Retinal pigment epithelial cell (primary cell): ENCODE data around the gene PLEKHM3.

Experiments
- DNase-seq: peaks from one replicate; pipeline ENCODE4 v3.0.0-alpha.2; 2010; ENCODE audit warnings: low read depth
- H3K4me3 ChIP-seq: 2 replicates; pipeline ENCODE4 v1.5.1; 2011; ENCODE audit warnings: mild to moderate bottlenecking, low read length, control low read depth, moderate library complexity
- CTCF ChIP-seq: conservative IDR thresholded peaks from 2 replicates; pipeline ENCODE4 v1.5.1; 2011; ENCODE audit warnings: low read depth, low read length, control low read depth, inconsistent platforms

The PLEKHM3 gene

GRCh38 chr2:207875473-207876212 is 149.7 kb downstream of the PLEKHM3 start:
- TF ChIP-seq CTCF: no peak
- no peak for DNase-seq
- no peak overlapping the region for H3K4me3 ChIP-seq

- TF ChIP-seq CTCF: no peak
- DNase-seq: no peak
- H3K4me3 ChIP-seq: no peak overlapping the region
Measured at GRCh38 chr2:207873794-207874193, 151.5 kb downstream of the PLEKHM3 start.

GRCh38 chr2:207871911-207872310 is 153.4 kb downstream of the PLEKHM3 start:
- DNase-seq: no peak
- no peak overlapping the region for H3K4me3 ChIP-seq
- TF ChIP-seq CTCF: no peak

GRCh38 chr2:207871506-207871905 is 153.8 kb downstream of the PLEKHM3 start:
- H3K4me3 ChIP-seq: no peak overlapping the region
- no peak for TF ChIP-seq CTCF
- DNase-seq: no peak

- no peak for DNase-seq
- H3K4me3 ChIP-seq: no peak overlapping the region
- no peak for TF ChIP-seq CTCF
Measured at GRCh38 chr2:207870814-207871213, 154.5 kb downstream of the PLEKHM3 start.

- no peak overlapping the region for H3K4me3 ChIP-seq
- no peak for TF ChIP-seq CTCF
- no peak for DNase-seq
Measured at GRCh38 chr2:207869784-207870778, 155.2 kb downstream of the PLEKHM3 start.
